NCI-H748 (cell line): ENCODE data around the gene COL4A2.
"Not testable (repeated sequence)": the region's sequence is repeated elsewhere in the genome, so short reads cannot be mapped to it uniquely, and the experiment has no call there.

ENCODE experiments used
- DNase-seq: peaks from one replicate; lab custom pipeline; 2025; ENCODE audit not compliant: unreplicated experiment; lab: John Stamatoyannopoulos, UW

COL4A2 gene

DNA sequence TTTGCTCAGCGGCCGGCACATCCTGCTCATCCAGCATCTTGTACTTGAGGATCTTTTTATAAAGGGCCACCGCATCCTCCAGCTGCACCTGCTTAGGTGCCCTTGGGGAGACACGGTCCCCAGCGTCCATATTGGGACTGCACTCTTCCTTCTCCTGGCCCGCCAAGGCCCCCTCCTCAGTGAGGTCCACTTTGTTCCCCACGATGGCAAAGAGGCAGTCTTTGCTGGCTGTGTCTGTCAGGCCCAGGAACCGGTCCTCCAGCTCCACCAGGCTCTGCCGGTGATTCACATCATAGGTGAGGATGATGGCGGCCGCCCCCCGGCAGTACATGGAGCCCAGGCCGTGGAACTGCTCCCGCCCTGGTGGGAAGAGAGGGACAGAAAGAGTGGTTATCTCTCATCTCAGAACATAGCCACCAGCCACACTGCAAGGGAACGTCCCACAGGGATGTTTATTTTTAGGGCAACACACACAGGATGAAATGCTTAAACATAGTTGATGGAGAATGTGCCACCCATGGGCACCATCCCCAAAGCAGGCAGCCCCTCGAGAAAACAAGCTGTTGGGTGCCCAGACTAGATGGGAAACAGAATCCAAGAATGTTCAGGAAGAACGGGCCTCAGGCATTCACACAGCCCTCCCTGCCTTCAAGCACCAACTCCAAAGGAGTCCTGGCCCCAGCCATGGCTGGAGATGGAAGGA, 216.9 kb downstream of the COL4A2 start:
- DNase-seq = no peak

DNA sequence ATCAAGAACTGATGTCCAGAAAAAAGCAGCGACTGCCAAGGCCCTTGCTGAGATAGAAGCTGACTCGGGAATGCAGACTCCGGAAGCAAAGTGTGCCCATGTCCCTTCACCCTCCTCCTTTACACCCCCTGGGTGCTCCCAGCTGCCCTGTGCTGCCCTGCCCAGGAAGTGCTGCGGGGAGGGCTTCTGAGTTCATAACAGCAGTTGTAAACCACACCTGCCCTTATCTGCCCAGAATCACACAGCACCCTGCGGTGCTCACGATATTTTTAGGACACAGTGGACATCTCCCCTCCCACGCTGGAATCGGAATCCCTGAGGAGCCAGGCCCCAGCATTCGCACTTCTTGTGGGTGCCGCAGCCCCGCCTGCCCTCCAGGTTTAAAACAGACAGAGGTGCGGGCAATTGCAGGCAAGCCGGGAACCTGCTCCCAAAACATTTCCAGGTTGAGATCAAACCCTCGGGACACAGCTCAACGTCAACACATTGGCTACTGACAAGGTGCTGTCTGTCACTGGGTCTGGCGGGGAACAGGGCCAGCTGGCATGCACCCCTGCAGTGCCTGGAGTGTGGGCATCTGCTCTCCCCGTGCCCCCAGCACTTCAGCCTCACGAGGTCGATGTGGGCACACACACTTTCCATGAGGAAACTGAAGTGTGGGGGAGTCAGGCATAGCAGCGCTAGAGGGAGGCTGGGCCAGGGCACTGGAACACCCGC, 217.6 kb downstream of the COL4A2 start:
- DNase-seq = peak; percentile 65

GRCh38 chr13:110525328-110526319, 218.5 kb downstream of the COL4A2 start:
- peak; percentile 88 for DNase-seq

GRCh38 chr13:110528371-110528770, 221.3 kb downstream of the COL4A2 start:
- no peak for DNase-seq

DNA sequence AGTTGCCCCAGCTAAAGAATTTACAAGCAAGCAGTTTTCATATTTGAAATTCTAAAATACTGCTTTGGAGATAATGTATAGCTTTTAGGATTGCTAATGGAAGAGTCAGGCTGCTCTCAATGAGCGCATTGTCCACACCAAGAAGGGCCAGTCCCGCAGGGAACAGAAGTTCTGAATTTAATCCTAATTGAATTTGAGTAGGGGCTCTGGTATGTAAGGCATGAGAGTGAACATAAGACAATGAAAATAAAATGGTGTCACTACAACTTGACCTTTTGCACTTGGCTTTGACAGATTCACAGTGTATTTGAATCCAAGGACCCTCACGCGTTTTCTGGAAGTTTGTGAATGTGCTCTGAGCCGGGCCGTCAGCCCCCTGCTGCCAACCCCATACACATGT, 221.8 kb downstream of the COL4A2 start:
- no peak for DNase-seq

- no peak for DNase-seq
Observed at GRCh38 chr13:110529522-110530311, 222.6 kb downstream of the COL4A2 start.

DNA sequence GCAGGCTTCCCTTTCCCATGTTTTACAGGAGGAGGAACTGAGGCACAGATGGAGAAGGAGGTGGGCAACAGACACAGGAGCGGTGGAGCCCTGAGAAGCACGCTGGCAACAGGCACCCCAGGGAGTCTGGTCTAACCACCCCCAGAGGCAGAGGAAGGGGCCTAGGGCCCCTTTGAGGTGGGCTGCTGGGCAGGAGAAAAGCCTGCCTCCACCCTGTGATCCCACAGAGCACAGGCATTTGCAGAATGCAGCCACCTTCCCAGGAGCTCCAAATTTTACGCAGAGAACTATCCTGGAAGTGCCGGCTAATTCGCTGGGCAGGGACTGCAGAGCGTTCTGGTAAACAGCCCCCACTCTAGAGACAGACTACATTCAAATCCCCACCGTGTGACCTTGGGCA, 224.0 kb downstream of the COL4A2 start:
- no peak for DNase-seq

- DNase-seq = no peak
Observed at GRCh38 chr13:110531671-110532083, 224.6 kb downstream of the COL4A2 start.

DNA sequence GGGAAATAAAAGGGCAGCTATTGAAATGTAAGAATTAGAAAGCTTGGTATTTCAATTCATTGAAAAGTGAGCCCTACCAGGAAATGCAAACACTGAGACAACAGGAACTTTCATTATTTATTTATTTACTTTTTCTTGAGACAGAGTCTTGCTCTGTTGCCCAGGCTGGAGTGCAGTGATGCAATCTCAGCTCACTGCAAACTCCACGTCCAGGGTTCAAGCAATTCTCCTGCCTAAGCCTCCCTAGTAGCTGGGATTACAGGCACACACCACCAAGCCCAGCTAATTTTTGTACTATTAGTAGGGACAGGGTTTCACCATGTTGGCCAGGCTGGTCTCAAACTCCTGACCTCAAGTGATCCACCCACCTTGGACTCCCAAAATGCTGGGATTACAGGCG, 225.2 kb downstream of the COL4A2 start:
- not testable (repeated sequence) for DNase-seq

DNA sequence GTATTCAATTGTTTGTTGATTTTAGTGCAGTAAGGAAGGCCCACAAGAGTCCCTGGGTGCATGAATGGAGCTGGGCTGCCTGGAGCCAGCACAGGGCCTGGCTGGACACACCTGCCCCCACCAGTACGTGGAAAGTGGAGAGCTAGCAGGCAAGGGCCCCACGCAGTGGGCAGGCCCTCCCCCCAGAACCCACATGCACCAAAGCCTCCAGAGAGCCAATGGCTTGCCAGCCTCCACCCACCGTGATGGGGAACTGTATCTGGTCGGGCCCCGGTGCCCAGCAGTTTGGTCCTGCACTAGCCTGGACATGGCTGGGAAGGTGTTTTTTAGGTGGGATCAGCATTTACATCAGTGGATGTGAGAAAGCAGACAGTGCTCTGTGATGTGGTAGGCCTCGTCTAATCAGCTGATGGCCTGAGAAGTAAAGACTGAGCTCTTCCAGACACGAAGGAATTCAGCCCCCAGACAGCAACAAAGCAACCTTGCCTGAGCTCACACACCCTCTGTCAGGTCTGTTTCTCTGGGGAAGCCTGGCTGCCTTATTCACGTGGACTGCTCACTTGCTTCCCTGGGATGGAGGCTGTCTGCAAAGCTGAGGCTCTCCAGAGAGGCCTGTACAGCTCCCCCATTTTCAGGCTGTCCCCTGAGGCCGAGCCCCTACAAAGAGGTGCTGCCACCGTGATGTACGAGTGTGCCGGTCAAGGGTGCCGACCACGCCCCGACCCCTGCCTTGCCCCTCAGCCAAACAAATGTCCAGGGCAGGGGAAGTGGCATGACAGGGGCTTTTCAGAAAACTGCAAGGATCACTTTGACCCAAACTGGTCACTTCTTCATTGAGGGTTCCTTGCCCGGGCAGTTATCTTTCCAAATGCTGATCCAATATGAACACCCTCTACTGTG, 226.9 kb downstream of the COL4A2 start:
- DNase-seq = no peak

GRCh38 chr13:110535526-110535925, 228.4 kb downstream of the COL4A2 start:
- no peak for DNase-seq

DNA sequence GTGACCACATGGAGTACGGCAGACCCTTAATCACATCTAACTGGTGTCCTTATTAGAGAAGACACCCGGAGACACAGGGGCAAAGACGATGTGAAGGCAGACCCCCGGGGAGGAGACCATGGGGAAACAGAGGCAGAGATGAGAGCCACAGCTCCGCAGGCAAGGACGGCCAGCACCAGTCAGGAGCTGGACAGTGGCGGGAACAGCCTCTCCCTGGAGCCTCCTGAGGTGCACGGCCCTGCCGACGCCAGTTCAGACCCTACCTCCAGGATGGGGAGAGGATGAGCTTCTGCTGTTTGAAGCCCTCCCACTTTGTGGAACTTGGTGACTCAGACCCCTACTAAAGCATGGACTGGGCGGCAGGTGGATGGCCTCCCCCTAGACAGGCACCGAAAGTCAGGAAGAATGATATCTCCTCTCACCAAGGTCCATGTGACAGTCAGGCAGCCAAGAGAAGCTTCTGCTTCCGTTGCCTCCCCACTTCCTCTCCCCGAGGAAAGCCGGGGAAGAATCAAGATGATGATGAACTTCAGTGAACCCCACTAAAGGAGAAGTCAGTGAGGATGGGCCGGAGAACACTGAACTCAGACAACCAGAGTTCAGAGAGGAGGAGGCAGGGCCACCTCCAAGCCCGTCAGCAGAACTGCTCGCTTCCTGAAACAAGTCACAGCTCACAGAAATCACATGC, 229.1 kb downstream of the COL4A2 start:
- DNase-seq = no peak

- no peak for DNase-seq
Observed at GRCh38 chr13:110538632-110539031, 231.5 kb downstream of the COL4A2 start.

DNA sequence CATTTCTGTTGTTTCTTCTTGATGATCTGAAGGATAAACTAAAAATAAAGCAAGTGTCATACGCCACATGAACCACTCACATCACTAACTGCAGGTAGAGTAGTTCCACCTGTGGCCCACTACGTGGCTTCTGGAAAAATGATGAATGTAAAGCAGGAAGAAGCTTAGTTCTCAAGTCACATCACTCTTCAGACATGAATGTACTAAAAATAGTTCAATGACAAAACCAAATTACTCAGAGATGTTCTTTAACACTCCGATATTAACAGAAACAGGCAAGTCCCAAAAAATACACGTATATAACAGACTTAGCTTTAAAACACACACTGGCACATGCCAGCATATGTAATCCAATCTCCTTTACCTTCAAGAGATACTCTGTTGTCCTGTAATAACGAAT, 232.8 kb downstream of the COL4A2 start:
- DNase-seq = no peak

GRCh38 chr13:110540871-110541525, 233.9 kb downstream of the COL4A2 start:
- no peak for DNase-seq

DNA sequence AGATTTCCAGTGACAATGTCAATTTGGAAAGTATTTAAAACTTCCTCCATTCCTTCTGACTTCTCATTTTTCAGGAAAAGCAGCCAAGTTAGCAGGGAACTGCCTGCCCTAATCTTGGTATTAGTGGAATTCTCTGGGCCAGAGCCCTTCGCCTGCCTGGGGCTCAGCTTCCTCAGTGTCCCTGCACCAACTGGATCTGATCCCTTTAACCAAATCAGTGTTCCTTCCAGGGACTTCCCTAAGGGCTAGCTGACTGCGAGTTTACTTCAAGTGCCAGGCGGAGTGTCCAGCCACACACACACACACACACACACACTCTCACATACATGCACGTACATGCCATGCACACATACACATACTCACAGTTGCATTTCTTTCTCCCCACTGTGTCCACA, 234.4 kb downstream of the COL4A2 start:
- DNase-seq = no peak

- DNase-seq = no peak
Observed at GRCh38 chr13:110542169-110542796, 235.2 kb downstream of the COL4A2 start.

DNA sequence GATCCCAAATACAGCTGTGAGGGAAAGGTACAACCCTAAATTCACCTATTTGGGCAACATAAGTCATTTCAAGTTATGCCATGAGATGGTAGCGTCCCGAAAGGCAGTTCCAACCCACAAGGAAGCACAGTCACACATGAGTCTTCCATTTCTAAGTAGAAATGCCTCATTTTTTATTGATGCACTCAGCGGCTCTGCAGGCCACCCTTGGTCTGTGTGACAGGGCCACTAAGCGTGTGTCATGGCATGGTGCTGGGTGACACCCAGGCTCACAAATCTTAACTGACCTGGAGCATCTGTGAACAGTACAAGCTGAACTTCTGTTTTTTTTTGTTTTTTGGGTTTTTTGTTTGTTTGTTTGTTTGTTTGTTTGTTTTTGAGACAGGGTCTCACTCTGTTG, 239.3 kb downstream of the COL4A2 start:
- no peak for DNase-seq
